ENCODE results near the gene DNAH2.
A peak's percentile ranks its signal among the peaks of the same experiment; 100 is the strongest.
"Not testable (repeated sequence)": the region's sequence is repeated elsewhere in the genome, so short reads cannot be mapped to it uniquely, and the experiment has no call there.

The DNAH2 gene

GRCh38 chr17:7853691-7854038 is 136.1 kb downstream of the DNAH2 start:
- peak in 1 of 2 donors; percentile 34 for DNase-seq

- peak in 1 of 2 donors; percentile 21 for DNase-seq
Measured at GRCh38 chr17:7854078-7854777, 136.7 kb downstream of the DNAH2 start.

GRCh38 chr17:7854851-7855659 is 137.5 kb downstream of the DNAH2 start, which contains the start of gene TMEM88:
Gene TMEM88 (plus strand): TSS chr17:7855066. CDS start chr17:7855075, 9 bp downstream.
- DNase-seq = peak; percentile 39 to 44

GRCh38 chr17:7855660-7856010 is 138.1 kb downstream of the DNAH2 start:
- DNase-seq = no peak

- peak; percentile 54 to 58 for DNase-seq
Measured at GRCh38 chr17:7856011-7856810, 138.7 kb downstream of the DNAH2 start.

- peak; percentile 97 to 98 for DNase-seq
Measured at GRCh38 chr17:7856811-7857712, 139.5 kb downstream of the DNAH2 start, which contains the start of gene NAA38. Gene NAA38 (minus strand): TSS chr17:7857559. CDS start chr17:7857463, 96 bp downstream.

GRCh38 chr17:7857713-7858521 is 140.4 kb downstream of the DNAH2 start, which contains the start of gene CYB5D1:
Gene CYB5D1 (plus strand): TSS chr17:7858003. CDS start chr17:7858135, 132 bp downstream.
- DNase-seq = peak; percentile 92 to 94

- peak; percentile 49 to 61 for DNase-seq
Measured at GRCh38 chr17:7858522-7858810, 140.9 kb downstream of the DNAH2 start.

- DNase-seq = no peak
Measured at GRCh38 chr17:7859028-7859427, 141.5 kb downstream of the DNAH2 start.

- peak; percentile 53 to 70 for DNase-seq
Measured at GRCh38 chr17:7862692-7863437, 145.3 kb downstream of the DNAH2 start.

- DNase-seq = not testable (repeated sequence)
Measured at GRCh38 chr17:7864384-7864783, 146.8 kb downstream of the DNAH2 start.

GRCh38 chr17:7864995-7865650 is 147.6 kb downstream of the DNAH2 start:
- DNase-seq = no peak

GRCh38 chr17:7867881-7868329 is 150.4 kb downstream of the DNAH2 start:
- DNase-seq = peak in 1 of 2 donors; percentile 26

GRCh38 chr17:7873051-7873450 is 155.5 kb downstream of the DNAH2 start:
- no peak for DNase-seq

GRCh38 chr17:7875804-7876370 is 158.3 kb downstream of the DNAH2 start:
- no peak for DNase-seq

GRCh38 chr17:7878234-7878633 is 160.7 kb downstream of the DNAH2 start:
- DNase-seq = no peak

GRCh38 chr17:7880076-7880868 is 162.7 kb downstream of the DNAH2 start:
- no peak for DNase-seq

- DNase-seq = no peak
Measured at GRCh38 chr17:7881276-7882054, 163.9 kb downstream of the DNAH2 start.

All from CD4-positive, alpha-beta T cell treated with Interleukin-1 beta for 1 hour (primary cell).